PFSK-1 (cell line): ENCODE results near the gene IFI30.

Experiments used
- FOXP2 ChIP-seq: optimal IDR thresholded peaks from 2 replicates; pipeline ENCODE3; 2011; ENCODE audit warnings: borderline replicate concordance, control low read depth, inconsistent platforms; ENCODE audit not compliant: insufficient read depth; ENCODE audit errors: extremely low read length, extremely low read depth
- POLR2AphosphoS5 ChIP-seq: IDR thresholded peaks from 2 replicates; pipeline ENCODE4 v1.6.1; 2012; ENCODE audit warnings: low read depth, mild to moderate bottlenecking, control low read depth, low read length, moderate library complexity
- SIN3A ChIP-seq: IDR thresholded peaks from 2 replicates; pipeline ENCODE4 v1.6.1; 2012; ENCODE audit warnings: mild to moderate bottlenecking, low read length, moderate library complexity, borderline replicate concordance; ENCODE audit not compliant: insufficient read depth
- TAF1 ChIP-seq: IDR thresholded peaks from 2 replicates; pipeline ENCODE4 v1.6.1; 2012; ENCODE audit warnings: low read length, control low read depth, borderline replicate concordance; ENCODE audit not compliant: insufficient read depth
- TF ChIP-seq, protein P1 (sequence below), 2 experiments: IDR thresholded peaks; 2 replicates each; pipeline versions ENCODE4 v1.6.1 to v1.8.0; 2011 to 2012; ENCODE audit warnings: low read depth in 2 of 2, low read length in 2 of 2, control low read depth in 1 of 2, inconsistent platforms in 1 of 2, mild to moderate bottlenecking in 1 of 2, moderate library complexity in 1 of 2; ENCODE audit not compliant: insufficient read depth in 1 of 2

Gene IFI30

DNA sequence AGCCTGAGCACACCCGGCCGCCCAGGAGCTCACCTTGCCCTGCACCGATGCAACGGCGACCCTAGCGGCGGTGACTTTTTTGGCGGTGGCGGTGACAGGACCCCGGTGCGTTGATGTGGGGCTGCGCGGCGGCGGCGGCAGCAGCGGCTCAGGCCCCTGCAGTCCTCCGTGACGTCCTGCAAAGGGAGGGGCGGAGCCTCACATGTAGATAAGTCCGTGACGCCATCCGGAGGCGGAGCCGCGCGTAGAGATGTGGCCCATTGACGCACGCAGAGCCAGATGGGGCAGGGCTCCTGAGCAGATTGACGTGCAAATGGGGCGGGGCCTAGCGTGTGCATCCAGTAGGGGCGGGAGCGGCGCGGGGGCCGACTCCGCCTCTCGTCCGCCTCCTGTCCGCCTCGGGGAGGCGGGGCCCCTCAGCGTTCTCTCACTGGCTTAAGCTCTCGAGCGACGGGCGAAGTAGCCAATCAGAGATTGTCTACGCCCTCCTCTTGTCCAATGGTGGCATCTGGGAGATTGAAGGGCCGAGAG, 30.3 kb downstream of the IFI30 start, which contains the start of gene RAB3A:
Gene RAB3A (minus strand): TSS at position 180 of the 531 bp plus-strand sequence. CDS start 1,302 bp downstream, outside the sequence.
- TF ChIP-seq FOXP2 (peak; percentile 86), SIN3A (no peak; the same call in 1 of the 2 replicates), TAF1 (no peak), POLR2AphosphoS5 (peak; percentile 43; the same call in 1 of the 2 replicates)
- TF ChIP-seq, protein P1, sequence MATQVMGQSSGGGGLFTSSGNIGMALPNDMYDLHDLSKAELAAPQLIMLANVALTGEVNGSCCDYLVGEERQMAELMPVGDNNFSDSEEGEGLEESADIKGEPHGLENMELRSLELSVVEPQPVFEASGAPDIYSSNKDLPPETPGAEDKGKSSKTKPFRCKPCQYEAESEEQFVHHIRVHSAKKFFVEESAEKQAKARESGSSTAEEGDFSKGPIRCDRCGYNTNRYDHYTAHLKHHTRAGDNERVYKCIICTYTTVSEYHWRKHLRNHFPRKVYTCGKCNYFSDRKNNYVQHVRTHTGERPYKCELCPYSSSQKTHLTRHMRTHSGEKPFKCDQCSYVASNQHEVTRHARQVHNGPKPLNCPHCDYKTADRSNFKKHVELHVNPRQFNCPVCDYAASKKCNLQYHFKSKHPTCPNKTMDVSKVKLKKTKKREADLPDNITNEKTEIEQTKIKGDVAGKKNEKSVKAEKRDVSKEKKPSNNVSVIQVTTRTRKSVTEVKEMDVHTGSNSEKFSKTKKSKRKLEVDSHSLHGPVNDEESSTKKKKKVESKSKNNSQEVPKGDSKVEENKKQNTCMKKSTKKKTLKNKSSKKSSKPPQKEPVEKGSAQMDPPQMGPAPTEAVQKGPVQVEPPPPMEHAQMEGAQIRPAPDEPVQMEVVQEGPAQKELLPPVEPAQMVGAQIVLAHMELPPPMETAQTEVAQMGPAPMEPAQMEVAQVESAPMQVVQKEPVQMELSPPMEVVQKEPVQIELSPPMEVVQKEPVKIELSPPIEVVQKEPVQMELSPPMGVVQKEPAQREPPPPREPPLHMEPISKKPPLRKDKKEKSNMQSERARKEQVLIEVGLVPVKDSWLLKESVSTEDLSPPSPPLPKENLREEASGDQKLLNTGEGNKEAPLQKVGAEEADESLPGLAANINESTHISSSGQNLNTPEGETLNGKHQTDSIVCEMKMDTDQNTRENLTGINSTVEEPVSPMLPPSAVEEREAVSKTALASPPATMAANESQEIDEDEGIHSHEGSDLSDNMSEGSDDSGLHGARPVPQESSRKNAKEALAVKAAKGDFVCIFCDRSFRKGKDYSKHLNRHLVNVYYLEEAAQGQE (IDR thresholded peaks at IDR 0.05; ENCODE audit: insufficient read depth in 1 of 2, low read depth in 2 of 2, low read length in 2 of 2): no peak

DNA sequence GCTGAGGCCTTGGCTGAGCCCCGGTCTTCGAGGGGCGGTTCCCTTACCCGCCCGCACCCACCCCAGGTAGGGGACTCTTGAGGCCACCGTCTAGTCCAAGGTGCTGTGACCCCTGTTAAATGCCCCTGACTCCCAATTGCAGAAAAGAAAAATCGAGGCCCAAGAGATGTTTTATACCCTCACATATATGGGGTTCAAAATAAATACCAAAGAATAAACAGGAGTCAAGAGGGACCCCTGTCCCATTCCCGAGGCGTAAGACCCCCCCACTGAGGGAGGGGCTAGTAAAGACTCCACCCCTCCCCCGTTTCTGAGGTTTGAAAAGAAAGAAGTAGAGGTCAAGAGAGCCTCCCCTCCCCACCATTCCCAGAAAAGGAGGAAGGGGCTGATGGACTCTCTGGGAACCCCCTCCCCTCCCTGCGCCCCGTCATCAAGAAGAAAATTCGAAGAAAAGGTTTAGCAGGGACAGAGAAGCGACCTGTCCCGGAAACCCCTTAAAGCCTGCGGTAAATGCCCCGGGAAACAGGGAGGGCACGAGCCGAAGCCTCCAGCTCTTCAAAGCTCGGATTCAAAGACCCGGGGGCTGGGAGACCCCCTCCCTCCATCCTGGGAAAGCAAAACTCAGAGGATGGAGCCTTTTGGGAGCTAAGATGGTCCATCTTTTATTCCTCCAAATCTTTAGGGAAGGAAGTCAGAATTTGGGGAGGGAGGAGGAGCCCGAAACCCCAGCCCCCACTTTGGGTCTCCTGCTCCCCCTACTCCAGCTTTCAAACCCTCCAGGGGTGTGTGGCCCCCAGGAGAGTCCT, 31.0 kb downstream of the IFI30 start:
- TF ChIP-seq FOXP2 (no peak), POLR2AphosphoS5 (no peak), SIN3A (no peak), TAF1 (no peak)
- TF ChIP-seq, protein P1 (IDR thresholded peaks at IDR 0.05; ENCODE audit: insufficient read depth in 1 of 2, low read depth in 2 of 2, low read length in 2 of 2): no peak

DNA sequence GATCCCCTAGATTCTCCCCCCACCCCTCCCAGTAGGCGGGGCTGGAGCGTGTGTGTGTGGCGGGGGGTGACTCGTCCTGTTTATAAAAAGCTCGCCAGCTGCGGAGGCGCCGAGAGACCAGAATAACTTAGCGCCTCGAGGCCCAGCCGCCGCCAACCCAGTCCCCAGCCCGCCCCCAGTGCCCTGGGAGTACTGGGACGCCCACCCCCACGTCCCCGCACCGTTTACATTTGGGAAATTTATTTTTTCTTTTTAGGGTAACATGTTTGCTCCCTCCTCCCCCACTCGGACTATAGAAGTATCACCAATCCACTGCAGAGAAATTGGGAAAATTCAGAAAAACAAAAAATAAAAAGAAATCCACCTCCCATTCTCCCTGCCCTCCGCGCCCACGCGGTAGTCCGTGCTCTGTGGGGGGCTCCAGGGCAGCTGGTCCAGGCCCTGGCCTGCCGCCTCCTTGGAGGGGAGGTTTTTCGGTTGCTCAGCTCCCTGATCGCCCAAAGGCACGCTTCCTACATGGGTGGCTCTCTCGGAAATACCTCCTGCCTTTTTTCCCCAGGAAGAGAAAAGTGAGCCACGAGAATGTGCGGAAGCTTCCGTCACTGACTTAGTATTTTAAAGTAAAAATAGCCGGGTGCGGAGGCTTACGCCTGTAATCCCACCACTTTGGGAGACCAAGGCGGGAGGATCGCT, 31.7 kb downstream of the IFI30 start:
- TF ChIP-seq TAF1 (no peak), SIN3A (0 out of 2 replicates have a peak, but pooled peaks have one; percentile 47)

DNA sequence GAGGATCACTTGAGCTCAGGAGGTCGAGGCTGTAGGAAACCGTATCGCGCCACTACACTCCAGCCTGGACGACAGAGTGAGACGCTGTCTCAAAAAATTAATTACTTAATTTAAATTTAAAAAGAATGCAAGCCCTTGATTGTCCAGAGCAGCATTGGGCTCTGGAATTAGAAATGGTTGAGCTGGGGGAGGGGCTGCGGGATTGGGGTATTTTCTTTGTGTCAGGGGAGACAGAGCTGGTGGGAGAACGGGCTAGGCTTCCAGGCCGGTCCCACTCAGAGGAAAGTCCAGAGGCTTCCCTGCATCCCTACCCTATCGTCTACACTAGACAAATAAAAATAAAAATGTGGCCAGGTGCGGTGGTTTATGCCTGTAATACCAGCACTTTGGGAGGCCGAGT, 32.4 kb downstream of the IFI30 start:
- TF ChIP-seq, protein P1 (IDR thresholded peaks at IDR 0.05; ENCODE audit: insufficient read depth in 1 of 2, low read depth in 2 of 2, low read length in 2 of 2): no peak
- TF ChIP-seq FOXP2 (no peak), TAF1 (no peak), SIN3A (no peak), POLR2AphosphoS5 (no peak)

DNA sequence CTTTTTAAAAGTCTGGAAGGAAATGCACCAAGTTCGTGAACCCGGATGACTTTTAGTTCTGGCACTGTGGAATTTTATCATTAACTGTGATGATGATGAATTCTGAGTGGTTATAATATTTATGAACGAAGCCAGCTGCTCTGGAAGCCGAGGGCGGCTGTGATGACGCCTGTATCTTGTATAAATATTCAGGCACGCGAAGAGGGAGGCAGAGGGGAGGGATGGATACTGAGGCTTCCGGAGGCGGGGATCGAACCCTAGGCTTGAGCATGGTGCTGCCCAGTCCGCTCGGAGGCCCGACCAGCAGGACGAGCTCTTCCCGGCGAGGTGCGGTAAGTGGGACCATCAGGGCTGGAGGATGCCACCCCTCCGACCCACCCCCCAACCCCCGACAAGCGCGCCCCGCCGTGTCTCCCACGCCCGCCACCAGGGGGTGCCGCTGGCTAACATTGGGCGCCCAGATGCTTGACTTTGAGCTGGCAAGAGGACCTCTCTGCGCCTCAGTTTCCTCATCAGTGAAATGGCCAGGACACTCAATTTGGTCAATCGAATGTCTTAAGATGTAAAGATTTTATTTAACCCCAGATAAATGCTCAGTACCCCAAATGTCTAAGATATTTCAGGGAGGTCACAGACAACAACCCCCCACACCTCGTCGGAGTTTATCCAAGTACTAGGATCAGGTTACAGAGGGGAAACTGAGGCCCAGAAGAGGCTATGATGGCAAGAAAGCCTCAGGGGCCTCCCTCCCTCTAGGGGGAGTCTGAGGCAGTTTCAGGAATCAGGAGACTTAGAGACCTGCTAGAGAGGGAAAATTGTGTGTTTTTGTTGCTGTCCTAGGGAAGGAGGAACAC, 34.7 kb downstream of the IFI30 start:
- TF ChIP-seq TAF1: no peak
- no peak for TF ChIP-seq FOXP2
- TF ChIP-seq, protein P1 (IDR thresholded peaks at IDR 0.05; ENCODE audit: insufficient read depth in 1 of 2, low read depth in 2 of 2, low read length in 2 of 2): no peak
- no peak for TF ChIP-seq POLR2AphosphoS5
- no peak for TF ChIP-seq SIN3A
